Measurements from ENCODE around the gene DELE1.

GRCh38 chr5:141906972-141907371 lies 16.7 kb upstream of the DELE1 start:
- TF ChIP-seq CTCF (IDR thresholded peaks at IDR 0.05) (no peak), POLR2A (IDR thresholded peaks at IDR 0.05) (no peak)

Measured in heart left ventricle (tissue), 13 donors.